Right lobe of liver (tissue), 4 donors: ENCODE data around the gene ABCB6.

ENCODE experiments used
- CTCF ChIP-seq, 4 donors: fragments of 200-600 bp in 3 of 4; fragments of 450-650 bp in 1 of 4; IDR thresholded peaks; one replicate each; pipeline versions ENCODE4 v1.5.1 to v1.8.0; 2016 to 2022; ENCODE audit warnings: antibody characterized with exemption in 4 of 4, mild to moderate bottlenecking in 2 of 4
- POLR2A ChIP-seq: fragments of 450-650 bp; IDR thresholded peaks from one replicate; pipeline ENCODE4 v1.6.1; 2017; ENCODE audit warnings: antibody characterized with exemption, mild to moderate bottlenecking
- donor health status: DM: no; HTN: no; CAD: no.
- donor health status: DM: no; HTN: no; CAD: no.
- donor health status: DM: no; HTN: yes; CAD: no.

GRCh38 chr2:219210196-219210885, 8.4 kb downstream of the ABCB6 start:
- TF ChIP-seq CTCF (IDR thresholded peaks at IDR 0.05): no peak
- no peak for TF ChIP-seq POLR2A
